GM12892 (cell line): Measurements from ENCODE around the gene CCL2.

Source experiments
- POLR2A ChIP-seq: IDR thresholded peaks from 2 replicates; pipeline ENCODE4 v1.6.1; 2011; ENCODE audit warnings: low read depth, low read length, control low read depth
- POLR2AphosphoS5 ChIP-seq: IDR thresholded peaks from 2 replicates; pipeline ENCODE4 v1.6.1; 2011; ENCODE audit warnings: low read depth, low read length, control low read depth
- TAF1 ChIP-seq: IDR thresholded peaks from 2 replicates; pipeline ENCODE4 v1.6.1; 2011; ENCODE audit warnings: low read depth, mild to moderate bottlenecking, control low read depth, low read length, borderline replicate concordance

- TF ChIP-seq POLR2AphosphoS5 (no peak), POLR2A (no peak), TAF1 (no peak)
These were observed 6.0 kb upstream of the CCL2 start for GRCh38 chr17:34249061-34249460.
